Measurements from ENCODE around the gene PLIN4.
A peak's percentile ranks its signal among the peaks of the same experiment; 100 is the strongest.

Gene PLIN4

GRCh38 chr19:4494691-4495064, 23.6 kb downstream of the PLIN4 start:
- no peaks in the 10 kb centered on the region for H3K4me1 Mint-ChIP-seq
- H3K36me3 Mint-ChIP-seq = peaks cover 4% of the 10 kb centered on the region
- no peaks in the 10 kb centered on the region for H3K9me3 Mint-ChIP-seq
- H3K27me3 Mint-ChIP-seq = no peaks in the 10 kb centered on the region
- H3K27ac Mint-ChIP-seq = no peak overlapping the region
- no peak overlapping the region for H3K4me3 Mint-ChIP-seq

GRCh38 chr19:4493929-4494690, 24.2 kb downstream of the PLIN4 start:
- Mint-ChIP-seq H3K9me3 (no peaks in the 10 kb centered on the region), H3K36me3 (peaks cover 4% of the 10 kb centered on the region), H3K4me3 (no peak overlapping the region), H3K4me1 (no peaks in the 10 kb centered on the region), H3K27ac (no peak overlapping the region), H3K27me3 (no peaks in the 10 kb centered on the region)

GRCh38 chr19:4493104-4493928, 25.0 kb downstream of the PLIN4 start:
- H3K9me3 Mint-ChIP-seq = no peaks in the 10 kb centered on the region
- H3K27me3 Mint-ChIP-seq = no peaks in the 10 kb centered on the region
- H3K27ac Mint-ChIP-seq = no peak overlapping the region
- no peaks in the 10 kb centered on the region for H3K4me1 Mint-ChIP-seq
- peaks cover 4% of the 10 kb centered on the region for H3K36me3 Mint-ChIP-seq
- no peak overlapping the region for H3K4me3 Mint-ChIP-seq

- Mint-ChIP-seq H3K9me3 (no peaks in the 10 kb centered on the region), H3K27ac (no peak overlapping the region), H3K4me3 (no peak overlapping the region), H3K27me3 (no peaks in the 10 kb centered on the region), H3K4me1 (no peaks in the 10 kb centered on the region), H3K36me3 (peaks cover 4% of the 10 kb centered on the region)
Measured at GRCh38 chr19:4492337-4493103, 25.8 kb downstream of the PLIN4 start.

- Mint-ChIP-seq H3K4me1 (no peaks in the 10 kb centered on the region), H3K27ac (no peak overlapping the region), H3K9me3 (no peaks in the 10 kb centered on the region), H3K4me3 (no peak overlapping the region), H3K27me3 (no peaks in the 10 kb centered on the region), H3K36me3 (peaks cover 4% of the 10 kb centered on the region)
Measured at GRCh38 chr19:4491446-4491845, 26.8 kb downstream of the PLIN4 start.

- no peaks in the 10 kb centered on the region for H3K9me3 Mint-ChIP-seq
- peaks cover 8% of the 10 kb centered on the region for H3K36me3 Mint-ChIP-seq
Measured at GRCh38 chr19:4488496-4488895, 29.8 kb downstream of the PLIN4 start.

GRCh38 chr19:4487572-4487971, 30.7 kb downstream of the PLIN4 start:
- Mint-ChIP-seq H3K27ac (no peak overlapping the region), H3K27me3 (no peaks in the 10 kb centered on the region), H3K4me3 (no peak overlapping the region), H3K9me3 (no peaks in the 10 kb centered on the region), H3K36me3 (peaks cover 10% of the 10 kb centered on the region), H3K4me1 (no peaks in the 10 kb centered on the region)

More at GRCh38 chr19:4488496-4488895, 29.8 kb downstream of the PLIN4 start:
- Mint-ChIP-seq H3K27me3 (no peaks in the 10 kb centered on the region), H3K4me3 (no peak overlapping the region), H3K27ac (no peak overlapping the region), H3K4me1 (no peaks in the 10 kb centered on the region)

- Mint-ChIP-seq H3K4me1 (no peaks in the 10 kb centered on the region), H3K27me3 (no peaks in the 10 kb centered on the region), H3K9me3 (no peaks in the 10 kb centered on the region), H3K27ac (no peak overlapping the region), H3K36me3 (peaks cover 6% of the 10 kb centered on the region), H3K4me3 (no peak overlapping the region)
Measured at GRCh38 chr19:4483385-4483784, 34.9 kb downstream of the PLIN4 start.

- H3K27me3 Mint-ChIP-seq = no peaks in the 10 kb centered on the region
- no peaks in the 10 kb centered on the region for H3K9me3 Mint-ChIP-seq
- H3K4me1 Mint-ChIP-seq = no peaks in the 10 kb centered on the region
- H3K36me3 Mint-ChIP-seq = peaks cover 6% of the 10 kb centered on the region
- H3K27ac Mint-ChIP-seq = no peak overlapping the region
- H3K4me3 Mint-ChIP-seq = no peak overlapping the region
Measured at GRCh38 chr19:4482721-4483364, 35.4 kb downstream of the PLIN4 start.

GRCh38 chr19:4477034-4477801, 41.1 kb downstream of the PLIN4 start:
- Mint-ChIP-seq H3K4me3 (no peak overlapping the region), H3K4me1 (peaks cover 18% of the 10 kb centered on the region), H3K27ac (no peak overlapping the region)

GRCh38 chr19:4474514-4475022, 43.7 kb downstream of the PLIN4 start:
- Mint-ChIP-seq H3K27me3 (no peaks in the 10 kb centered on the region), H3K4me1 (peaks cover 23% of the 10 kb centered on the region), H3K9me3 (no peaks in the 10 kb centered on the region), H3K4me3 (peak overlapping the region; percentile 69), H3K27ac (no peak overlapping the region), H3K36me3 (peaks cover 1% of the 10 kb centered on the region)

More at GRCh38 chr19:4477034-4477801, 41.1 kb downstream of the PLIN4 start:
- H3K36me3 Mint-ChIP-seq = peaks cover 1% of the 10 kb centered on the region
- H3K27me3 Mint-ChIP-seq = no peaks in the 10 kb centered on the region
- no peaks in the 10 kb centered on the region for H3K9me3 Mint-ChIP-seq

- Mint-ChIP-seq H3K27ac (no peak overlapping the region), H3K27me3 (no peaks in the 10 kb centered on the region), H3K36me3 (peaks cover 1% of the 10 kb centered on the region), H3K4me1 (peaks cover 23% of the 10 kb centered on the region), H3K4me3 (peak overlapping the region; percentile 69), H3K9me3 (no peaks in the 10 kb centered on the region)
Measured at GRCh38 chr19:4473763-4474513, 44.3 kb downstream of the PLIN4 start.

- peak overlapping the region; percentile 80 for H3K4me3 Mint-ChIP-seq
- H3K27ac Mint-ChIP-seq = no peak overlapping the region
- H3K4me1 Mint-ChIP-seq = peaks cover 23% of the 10 kb centered on the region
- peaks cover 1% of the 10 kb centered on the region for H3K36me3 Mint-ChIP-seq
- H3K27me3 Mint-ChIP-seq = no peaks in the 10 kb centered on the region
- no peaks in the 10 kb centered on the region for H3K9me3 Mint-ChIP-seq
Measured at GRCh38 chr19:4473011-4473762, 45.1 kb downstream of the PLIN4 start.

Data from activated naive CD4-positive, alpha-beta T cell treated with anti-CD3 and anti-CD28 coated beads, Interleukin-2, amount 50 U/mL, for 24 hours (primary cell).